ENCODE data around the gene WDR5.
A peak's percentile ranks its signal among the peaks of the same experiment; 100 is the strongest.

Gene WDR5

GRCh38 chr9:134159566-134160245 lies 23.8 kb downstream of the WDR5 start:
- no peak for DNase-seq

DNA sequence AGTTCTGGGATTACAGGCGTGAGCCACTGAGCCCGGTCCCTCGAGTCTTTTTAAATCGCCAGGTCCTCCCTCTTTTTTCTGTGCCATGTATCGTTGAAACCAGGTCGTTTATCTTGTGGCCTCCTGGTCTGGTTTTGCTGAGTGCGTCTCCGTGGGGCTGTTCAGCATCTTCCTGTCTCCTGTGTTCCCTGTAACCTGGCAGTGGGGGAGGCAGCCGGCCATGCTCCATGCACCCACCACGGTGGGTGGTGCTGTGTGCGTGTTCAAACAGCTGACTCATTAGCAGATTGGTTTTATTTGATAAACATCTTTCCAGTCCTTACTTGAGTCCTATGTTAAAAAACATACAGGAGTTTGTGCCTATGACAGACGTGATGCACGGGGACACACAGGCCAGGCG lies 25.8 kb downstream of the WDR5 start:
- DNase-seq, result no peak

DNA sequence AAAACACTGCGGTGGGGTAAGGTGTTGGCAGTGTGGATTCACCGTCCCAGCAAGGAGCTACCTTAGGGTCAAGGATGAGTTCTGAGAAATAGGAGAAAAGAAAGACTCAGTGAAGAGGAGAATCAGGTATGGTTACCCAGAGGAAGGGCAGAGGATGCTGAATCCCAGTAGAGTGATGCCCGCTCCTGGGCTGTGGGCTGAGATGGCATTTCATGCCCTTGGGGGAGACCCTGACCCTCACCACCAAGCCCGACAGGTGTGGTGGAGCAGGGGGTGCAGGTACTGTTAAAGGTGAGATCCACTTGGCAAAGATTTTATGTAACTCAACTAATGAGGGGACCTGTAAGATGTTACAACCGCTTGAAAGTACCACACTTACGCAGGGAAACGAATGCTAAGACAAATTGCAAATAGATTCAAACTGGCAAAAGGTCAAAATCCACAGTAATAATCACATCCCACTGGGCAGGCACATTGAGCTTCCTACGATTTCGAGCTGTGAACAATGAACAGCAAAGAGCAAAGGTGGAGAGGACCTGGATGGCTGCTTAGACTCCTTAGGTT lies 26.4 kb downstream of the WDR5 start:
- no peak for DNase-seq

DNA sequence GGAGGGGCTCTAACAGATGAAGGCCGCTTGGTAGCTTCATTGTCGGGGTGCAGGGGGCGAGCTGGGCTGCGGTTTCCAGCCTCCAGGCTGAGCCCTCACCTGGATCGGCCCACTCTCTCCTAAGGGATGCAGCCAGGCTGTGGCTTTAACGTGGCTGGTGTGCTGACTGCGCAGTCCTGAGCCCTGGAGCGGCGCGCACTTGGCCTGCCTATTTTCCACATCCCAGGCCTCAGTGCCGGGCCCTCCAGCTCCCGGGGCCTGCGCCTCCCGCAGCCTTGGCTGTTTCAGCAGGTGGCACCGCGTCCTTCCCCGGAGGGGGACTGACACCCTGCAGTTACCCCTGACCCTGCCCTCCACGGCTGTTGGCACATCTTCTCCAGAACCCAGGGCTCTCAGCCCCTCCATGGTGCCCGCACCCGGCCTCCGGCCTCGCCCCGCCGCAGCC lies 27.1 kb downstream of the WDR5 start:
- no peak for DNase-seq

DNA sequence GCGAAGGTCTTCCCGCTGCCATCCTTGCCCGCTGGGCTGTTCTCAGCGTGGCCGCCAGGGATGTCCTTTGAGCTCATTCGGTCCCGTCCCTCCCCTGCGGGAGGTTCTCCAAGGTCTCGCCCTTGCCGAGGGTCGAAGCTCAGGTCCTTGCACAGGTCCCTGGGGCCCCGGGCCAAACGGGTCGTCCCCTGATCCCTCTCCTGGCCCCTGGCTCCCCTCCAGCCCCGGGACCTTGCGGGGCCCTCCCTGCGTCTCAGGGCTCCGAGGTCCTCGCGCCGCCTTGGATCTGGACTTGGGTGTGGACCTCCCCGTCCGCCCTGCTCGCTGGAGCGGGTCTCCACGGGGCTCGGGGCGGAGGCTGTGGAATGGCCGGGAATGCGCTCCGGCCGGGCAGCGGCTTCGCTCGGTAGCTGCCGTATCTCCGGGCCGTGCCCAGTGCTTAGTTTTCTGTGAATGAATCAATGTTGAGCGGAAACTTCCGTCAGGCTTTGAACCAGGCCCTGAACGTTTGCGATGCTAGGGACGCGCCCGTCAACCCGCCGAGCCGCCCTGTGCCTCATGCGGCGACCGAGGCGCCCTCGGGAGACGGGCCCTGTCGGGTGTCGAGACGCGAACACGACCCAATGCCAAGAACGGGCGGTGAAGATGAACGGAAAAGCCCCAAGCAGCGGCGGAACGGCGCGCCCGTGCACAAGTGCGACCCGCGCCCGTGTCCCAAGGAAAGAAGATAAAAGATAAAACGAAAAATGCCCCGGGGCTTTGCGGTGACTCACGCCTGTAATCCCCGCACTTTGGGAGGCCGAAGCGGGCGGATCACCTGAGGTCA lies 27.7 kb downstream of the WDR5 start:
- DNase-seq, result peak; percentile 39

DNA sequence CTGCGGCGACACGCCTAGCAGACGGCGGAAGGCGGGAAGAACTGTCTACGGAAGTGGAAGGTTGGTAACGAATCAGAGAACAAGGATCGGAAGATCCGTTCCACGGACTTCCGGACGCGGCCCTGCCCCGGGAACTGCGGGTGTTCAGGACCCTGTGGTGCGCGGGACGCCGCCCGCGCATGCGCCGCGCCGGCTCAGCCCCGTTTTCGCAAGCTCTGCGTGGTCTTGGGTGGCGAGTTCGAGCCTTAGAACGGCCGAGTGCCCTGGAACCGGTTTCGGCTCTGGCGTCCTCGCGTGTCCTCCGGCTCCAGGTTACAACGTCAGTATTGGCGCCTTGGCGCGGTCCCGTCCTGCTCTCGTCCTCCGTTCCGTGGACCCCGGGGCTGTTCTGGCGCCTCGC lies 29.0 kb downstream of the WDR5 start:
- no peak for DNase-seq

DNA sequence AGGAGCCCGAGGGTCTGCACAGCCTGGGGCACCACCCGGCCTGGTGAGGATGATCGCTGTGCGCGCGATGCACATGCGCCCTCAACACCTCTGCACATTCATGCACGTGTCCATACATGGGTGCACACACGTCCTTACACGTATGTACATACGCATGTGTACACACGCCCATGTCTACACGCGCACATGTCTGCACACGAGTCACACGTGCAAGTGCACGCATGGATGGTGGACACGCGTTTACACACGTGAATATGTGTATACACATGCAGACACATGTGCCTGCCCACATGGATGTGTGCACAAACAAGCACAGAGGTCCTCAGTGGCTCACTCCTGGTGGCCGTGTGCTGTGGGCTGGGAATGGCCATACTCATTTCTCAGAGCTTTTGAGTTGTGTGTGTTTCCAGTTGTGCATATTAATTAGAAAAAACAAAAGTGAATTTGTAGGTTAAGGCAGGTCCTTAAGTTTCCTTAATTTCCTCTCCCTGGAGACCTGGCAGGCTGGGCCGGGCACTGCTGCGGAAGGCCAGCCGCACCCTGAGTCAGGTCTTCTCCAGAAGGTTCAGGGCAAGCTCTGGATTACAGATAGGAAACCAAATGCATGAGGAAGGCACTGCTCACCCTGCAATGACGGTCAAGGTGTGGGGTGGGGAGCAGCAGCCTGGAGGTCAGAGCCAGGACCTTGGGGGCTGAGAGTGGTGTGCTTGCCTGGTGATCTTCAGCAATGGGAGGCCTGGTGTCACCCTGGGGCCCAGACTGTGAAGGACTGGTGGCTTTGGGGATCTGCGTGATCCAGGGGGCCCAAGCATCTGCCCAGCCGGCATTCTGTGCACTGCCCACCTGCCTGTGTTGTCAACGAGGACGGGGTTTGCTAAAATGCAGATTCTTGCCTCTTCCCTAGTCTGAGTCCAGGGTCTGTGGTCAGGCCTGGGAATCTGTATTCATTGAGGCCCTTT lies 29.8 kb downstream of the WDR5 start:
- no peak for DNase-seq

DNA sequence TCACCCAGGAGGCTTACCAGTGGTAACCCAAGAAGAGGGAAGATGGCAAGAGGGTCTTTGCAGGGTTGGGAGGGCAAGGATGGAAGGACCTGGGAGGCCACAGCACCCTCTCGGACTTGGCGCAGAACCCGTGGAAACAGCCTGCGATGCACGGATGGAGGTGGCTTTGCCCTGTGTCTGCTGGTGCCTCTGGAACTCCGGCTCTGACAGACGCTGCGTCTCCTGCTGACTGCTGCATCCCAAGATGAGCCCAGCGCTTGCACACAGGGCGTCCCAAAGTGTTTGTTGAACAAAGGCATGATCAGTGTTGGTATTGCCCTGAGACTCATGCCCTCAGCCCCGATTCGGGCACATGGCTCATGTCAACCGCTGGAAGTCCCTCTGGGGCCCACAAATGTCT lies 30.5 kb downstream of the WDR5 start:
- no peak for DNase-seq

DNA sequence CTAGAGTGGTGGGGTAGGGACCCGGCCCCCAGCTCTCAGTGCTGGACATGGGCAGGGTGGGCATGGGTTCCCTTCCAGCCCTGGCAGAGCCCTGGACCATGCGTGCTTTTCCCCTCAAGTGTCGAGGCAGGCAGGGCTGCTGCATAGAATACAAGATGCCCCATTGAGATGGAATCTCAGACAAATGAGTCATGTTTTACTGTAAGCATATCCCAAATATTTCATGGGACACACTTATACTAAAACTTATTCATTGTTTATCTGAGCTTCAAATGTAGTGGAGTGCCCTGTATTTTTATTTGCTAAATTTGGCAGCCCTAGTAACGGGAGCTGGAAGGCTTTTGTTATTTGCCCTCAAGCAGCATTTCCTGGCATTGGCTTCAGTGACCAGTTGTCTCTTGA lies 31.6 kb downstream of the WDR5 start:
- no peak for DNase-seq

DNA sequence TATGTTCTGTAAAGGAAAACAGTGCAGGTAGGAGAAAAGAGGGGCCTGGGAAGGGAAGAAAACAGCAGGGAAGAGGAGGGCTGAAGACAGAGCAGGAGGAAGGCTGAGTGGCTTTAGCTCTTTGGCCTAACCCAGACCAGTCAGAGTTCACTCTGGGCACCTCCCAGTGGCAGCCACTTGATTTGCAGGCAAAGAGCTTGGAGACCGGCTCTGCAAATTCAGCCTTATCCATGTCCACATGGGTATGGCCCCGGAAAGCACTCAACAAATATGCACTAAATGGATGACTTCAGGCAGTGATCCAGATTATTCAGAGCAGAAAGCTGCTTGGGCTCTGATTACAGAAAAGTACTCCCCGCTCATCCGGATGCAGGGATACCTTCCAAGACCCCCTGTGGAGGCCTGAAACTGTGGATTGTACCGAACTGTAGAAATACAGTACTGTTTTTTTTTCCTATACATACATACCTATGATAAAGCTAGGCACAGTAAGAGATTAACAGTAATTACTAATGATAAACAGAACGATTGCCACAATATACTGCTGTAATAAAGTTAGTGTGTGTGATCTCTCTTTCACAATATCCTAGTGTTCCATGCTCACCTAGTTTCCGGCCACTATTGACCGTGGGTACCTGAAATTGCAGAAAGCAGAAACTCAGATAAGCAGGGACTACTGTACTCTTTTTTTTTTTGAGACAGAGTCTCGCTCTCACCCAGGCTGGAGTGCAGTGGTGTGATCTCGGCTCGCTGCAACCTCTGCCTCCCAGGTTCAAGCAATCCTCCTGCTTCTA lies 33.1 kb downstream of the WDR5 start:
- no peak for DNase-seq

- no peak for DNase-seq
These were observed 34.0 kb downstream of the WDR5 start for GRCh38 chr9:134169724-134170401.

DNA sequence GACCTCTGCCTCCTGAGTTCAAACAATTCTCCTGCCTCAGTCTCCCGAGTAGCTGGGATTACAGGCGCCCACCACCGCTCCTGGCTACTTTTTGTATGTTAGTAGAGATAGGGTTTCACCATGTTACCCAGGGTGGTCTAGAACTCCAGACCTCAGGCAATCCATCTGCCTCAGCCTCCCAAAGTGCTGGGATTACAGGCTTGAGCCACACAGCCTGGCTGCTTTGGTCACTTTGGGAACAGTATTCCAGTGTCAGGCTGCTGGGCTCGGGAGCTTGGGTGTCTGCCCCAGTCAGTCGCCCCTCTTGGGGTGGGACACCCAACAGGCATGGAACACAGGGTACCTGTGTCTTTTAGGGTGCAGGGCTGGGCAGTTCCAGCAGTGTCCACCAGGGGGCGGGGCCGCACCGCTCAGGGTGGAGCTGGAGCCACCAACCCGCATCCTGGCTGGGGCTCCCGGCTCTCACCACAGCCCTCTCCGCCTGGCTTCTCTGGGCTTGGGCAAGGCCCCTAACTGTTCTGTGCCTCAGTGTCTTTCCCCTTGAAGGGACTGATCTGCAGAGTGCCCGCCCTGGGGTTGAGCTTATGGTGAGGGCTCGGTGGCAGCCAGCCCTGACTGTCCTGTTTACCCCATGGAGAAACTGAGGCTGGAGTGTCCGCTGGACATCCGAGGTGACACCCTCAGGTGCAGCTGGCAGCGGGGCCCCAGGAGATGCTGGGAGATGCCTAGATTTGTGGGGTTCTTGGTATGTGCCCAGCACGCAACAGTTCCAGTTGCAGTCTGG lies 34.8 kb downstream of the WDR5 start:
- DNase-seq, result no peak

GRCh38 chr9:134171316-134172197 lies 35.7 kb downstream of the WDR5 start:
- DNase-seq, result no peak

GRCh38 chr9:134172198-134173126 lies 36.6 kb downstream of the WDR5 start:
- DNase-seq, result no peak

- DNase-seq, result no peak
These were observed 37.5 kb downstream of the WDR5 start for GRCh38 chr9:134173127-134174072.

DNA sequence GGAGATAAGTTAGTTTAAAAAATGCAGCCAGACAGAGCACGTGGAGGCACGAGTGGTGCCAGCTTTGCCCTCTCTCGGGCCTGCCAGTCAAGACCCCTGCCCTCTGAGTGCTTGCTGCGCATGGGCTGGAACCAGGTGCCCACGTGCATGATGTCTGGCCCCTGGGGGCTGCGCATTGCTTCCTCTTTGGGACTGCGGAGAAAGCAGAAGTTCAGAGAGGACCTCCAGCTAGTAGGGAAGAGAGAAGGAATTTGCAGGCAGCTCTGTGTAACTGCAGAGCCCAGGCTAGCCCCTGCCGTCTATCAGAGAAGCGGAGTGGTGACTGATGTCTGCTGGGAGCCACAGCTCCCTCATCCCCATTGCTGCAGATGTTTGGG lies 38.2 kb downstream of the WDR5 start:
- DNase-seq, result no peak
